Heart left ventricle (tissue), 16 donors: ENCODE measurements around the gene EIPR1. TPM values are rescaled to one million over a fixed set of nuclear protein-coding genes. Genes with fewer than 3 reads are reported as not detected.

Experiments
- ATAC-seq, 4 donors: fragments of 200-7000 bp; cut with Tn5 transposase; one replicate each; pipeline ENCODE4 v1.9.1; 2020 to 2022; ENCODE audit warnings: moderate library complexity in 4 of 4, mild to moderate bottlenecking in 3 of 4, moderate number of reproducible peaks in 1 of 4
- DNase-seq, 5 donors: peaks; one replicate each; pipeline ENCODE4 v3.0.0-alpha.2; 2020
- H3K27ac ChIP-seq, 12 donors: fragments of 200-600 bp; sonication (generic) in 4 of 12; one replicate each; pipeline versions ENCODE4 v1.5.0 to v1.8.0; 2016 to 2022; ENCODE audit warnings: mild to moderate bottlenecking in 2 of 12
- H3K27me3 ChIP-seq, 9 donors: fragments of 200-600 bp; sonication (generic) in 2 of 9; one replicate each; pipeline versions ENCODE4 v1.5.1 to v1.8.0; 2016 to 2022; ENCODE audit warnings: mild to moderate bottlenecking in 3 of 9
- H3K36me3 ChIP-seq, 9 donors: fragments of 200-600 bp; sonication (generic) in 2 of 9; one replicate each; pipeline versions ENCODE4 v1.5.0 to v1.8.0; 2018 to 2022; ENCODE audit warnings: mild to moderate bottlenecking in 2 of 9
- H3K4me1 ChIP-seq, 12 donors: fragments of 200-600 bp; sonication (generic) in 4 of 12; one replicate each; pipeline versions ENCODE4 v1.5.0 to v1.8.0; 2016 to 2022; ENCODE audit warnings: mild to moderate bottlenecking in 3 of 12
- H3K4me3 ChIP-seq, 12 donors: fragments of 200-600 bp; sonication (generic) in 4 of 12; one replicate each; pipeline versions ENCODE4 v1.5.0 to v1.8.0; 2017 to 2022; ENCODE audit warnings: mild to moderate bottlenecking in 9 of 12, moderate library complexity in 4 of 12
- H3K9me3 ChIP-seq, 12 donors: fragments of 200-600 bp; sonication (generic) in 4 of 12; one replicate each; pipeline versions ENCODE4 v1.5.0 to v1.8.0; 2016 to 2022; ENCODE audit warnings: mild to moderate bottlenecking in 1 of 12
- CTCF ChIP-seq, 12 donors: fragments of 200-600 bp; sonication (generic) in 4 of 12; IDR thresholded peaks; one replicate each; pipeline versions ENCODE4 v1.5.0 to v1.8.0; 2018 to 2022; ENCODE audit warnings: antibody characterized with exemption in 12 of 12, mild to moderate bottlenecking in 5 of 12
- POLR2A ChIP-seq, 2 donors: fragments of 450-650 bp; IDR thresholded peaks; one replicate each; pipeline ENCODE4 v1.6.1; 2017; ENCODE audit warnings: antibody characterized with exemption in 2 of 2, mild to moderate bottlenecking in 2 of 2, moderate library complexity in 2 of 2
- WGBS, 4 donors: extraction: QIAGEN DNeasy Blood & Tissue Kit in 2 of 4; methylation state at CpG; one replicate each; pipeline versions ENCODE4 v1.1.5 to v1.1.7; 2013 to 2018; 5-methylcytosine and 5-hydroxymethylcytosine counted together
- intact Hi-C, 10 donors: fragments of 100-400 bp; cut with DNase I; formaldehyde crosslinking; loops; one replicate each; pipeline versions ENCODE4 v1.11.1 to v1.14.2; 2022
- polyA plus RNA-seq, 2 donors: library from polyadenylated mRNA; stranded (reverse); fragments of 200-250 nt; gene quantifications; one replicate each; pipeline ENCODE4 v1.2.3, GENCODE V29; 2013
- total RNA-seq, 9 donors: library from RNA; depleted of rRNA in 2 of 9; stranded (reverse); fragments of >200 nt in 2 of 9; fragmentation: NEBNext Ultra II Directional in 3 of 9; extraction: Animal tissue kit (Norgen Biotek cat#: 25700) in 3 of 9; gene quantifications; one replicate each; pipeline versions ENCODE4 v1.1.0 to v1.2.4, GENCODE V29; 2016 to 2023
- donor health status: ischemic (EF 13 %, LVEDD 7.1; RV severe dilation, severe dysfunction).
- donor health status: healthy with polysubstance abuse.
- donor health status: DM: no; HTN: yes; CAD: no.
- donor health status: DM: no; HTN: no; CAD: no.
- donor health status: ischemic (EF 25% LVEDD 6.9; RV normal size, moderate dysfunction).
- donor health status: ischemic (EF 25% LVEDD 5.7; RV mildly dilated, moderate dysfunction).
- donor health status: healthy.
- donor health status: DM: yes; HTN: yes; CAD: no.
- donor health status: ischemic (EF 35%, LVEDD 5.7; RV mildly dilated, moderate dysfunction).
- donor health status: nonischemic (EF 11% LVEDD 7.7; RV severe dilation, severe dysfunction).
- donor health status: DM: yes; HTN: yes; CAD: no.
- donor health status: PGD.
- donor health status: ischemic (EF 29% LVEDD 5.4; RV normal size, mild dysfunction).
- donor health status: nonischemic (EF 23%, LVEDD 6.1; RV moderate dilation, normal function).

The EIPR1 gene
- total and polyA plus RNA-seq, 11 donors, result 7.9 to 26.1 (median 13.3) TPM

GRCh38 chr2:3188405-3188946 is 189.1 kb downstream of the EIPR1 start:
- no peak overlapping the region for H3K4me3 ChIP-seq
- no peak for ATAC-seq
- no peaks in the 10 kb centered on the region for H3K4me1 ChIP-seq
- TF ChIP-seq CTCF (IDR thresholded peaks at IDR 0.05), result no peak
- no peaks in the 10 kb centered on the region for H3K27me3 ChIP-seq
- no peak for DNase-seq
- peaks cover 0 to 44% (median 13%) of the 10 kb centered on the region in 9 donors for H3K36me3 ChIP-seq
- intact Hi-C loops, result no loop called here
- H3K27ac ChIP-seq, result no peak overlapping the region
- 94 to 99% (median 97%) methylated on average over 12 to 21 of the region's 21 CpGs for WGBS, 4 donors
- no peaks in the 10 kb centered on the region for H3K9me3 ChIP-seq

- Histone ChIP-seq H3K4me3 (no peak overlapping the region), H3K27me3 (no peaks in the 10 kb centered on the region), H3K4me1 (no peaks in the 10 kb centered on the region), H3K9me3 (no peaks in the 10 kb centered on the region), H3K36me3 (peaks cover 0 to 34% (median 11%) of the 10 kb centered on the region in 9 donors), H3K27ac (no peak overlapping the region)
- ATAC-seq (no peak), DNase-seq (no peak)
- WGBS, 4 donors, result 90 to 97% (median 95%) methylated on average over 4 to 12 of the region's 12 CpGs
- intact Hi-C loops, result no loop called here
- TF ChIP-seq POLR2A (IDR thresholded peaks at IDR 0.05), result no peak
- TF ChIP-seq CTCF (IDR thresholded peaks at IDR 0.05), result no peak
Measured at GRCh38 chr2:3187467-3187866, 190.2 kb downstream of the EIPR1 start.

- ATAC-seq, result no peak
- 91 to 98% (median 94%) methylated on average over 8 of the region's 8 CpGs for WGBS, 4 donors
Measured at GRCh38 chr2:3186766-3187165, 190.9 kb downstream of the EIPR1 start.

GRCh38 chr2:3185910-3186309 is 191.7 kb downstream of the EIPR1 start:
- Histone ChIP-seq H3K27me3 (no peaks in the 10 kb centered on the region), H3K36me3 (peaks cover 0 to 21% (median 4%) of the 10 kb centered on the region in 9 donors), H3K9me3 (no peaks in the 10 kb centered on the region), H3K4me3 (no peak overlapping the region), H3K4me1 (no peaks in the 10 kb centered on the region), H3K27ac (no peak overlapping the region)
- ATAC-seq, result no peak
- no peak for DNase-seq
- WGBS, 4 donors, result 87 to 97% (median 96%) methylated on average over 10 of the region's 10 CpGs
- intact Hi-C loops, result no loop called here
- no peak for TF ChIP-seq CTCF (IDR thresholded peaks at IDR 0.05)

More at GRCh38 chr2:3186766-3187165, 190.9 kb downstream of the EIPR1 start:
- H3K4me3 ChIP-seq, result no peak overlapping the region
- TF ChIP-seq POLR2A (IDR thresholded peaks at IDR 0.05) (no peak), CTCF (IDR thresholded peaks at IDR 0.05) (no peak)
- H3K36me3 ChIP-seq, result peaks cover 0 to 27% (median 6%) of the 10 kb centered on the region in 9 donors
- H3K4me1 ChIP-seq, result no peaks in the 10 kb centered on the region
- H3K9me3 ChIP-seq, result no peaks in the 10 kb centered on the region
- DNase-seq, result no peak
- no peaks in the 10 kb centered on the region for H3K27me3 ChIP-seq
- intact Hi-C loops, result no loop called here
- no peak overlapping the region for H3K27ac ChIP-seq
